Neural progenitor cell (in vitro differentiated cells): ENCODE measurements around the gene ATOH8. TPM values are rescaled to one million over a fixed set of nuclear protein-coding genes. Genes with fewer than 3 reads are reported as not detected.

Experiments
- DNase-seq: peaks from one replicate; pipeline ENCODE4 v3.0.0-alpha.2; 2016; ENCODE audit warnings: low spot score
- H2AFZ ChIP-seq: fragments of 200-600 bp; sonication (generic); replicated peaks from 2 replicates; pipeline ENCODE4 v1.6.1; 2016; ENCODE audit warnings: antibody characterized with exemption
- H3F3A ChIP-seq: fragments of 200-600 bp; sonication (generic); 2 replicates; pipeline ENCODE4 v1.6.1; 2016; ENCODE audit warnings: antibody characterized with exemption, low read depth
- H3K27ac ChIP-seq: fragments of 200-600 bp; sonication (generic); 2 replicates; pipeline ENCODE4 v1.5.1; 2016; ENCODE audit warnings: mild to moderate bottlenecking
- H3K27me3 ChIP-seq: fragments of 200-600 bp; sonication (generic); 2 replicates; pipeline ENCODE4 v1.6.1; 2016; ENCODE audit warnings: mild to moderate bottlenecking, moderate library complexity
- H3K36me3 ChIP-seq: fragments of 200-600 bp; sonication (generic); 2 replicates; pipeline ENCODE4 v1.5.1; 2016
- H3K4me1 ChIP-seq: fragments of 200-600 bp; sonication (generic); 2 replicates; pipeline ENCODE4 v1.6.1; 2016; ENCODE audit warnings: mixed run types
- H3K4me2 ChIP-seq: fragments of 200-600 bp; sonication (generic); 2 replicates; pipeline ENCODE4 v1.6.1; 2016
- H3K4me3 ChIP-seq: fragments of 200-600 bp; sonication (generic); 2 replicates; pipeline ENCODE4 v1.5.1; 2016
- H3K79me2 ChIP-seq: fragments of 200-600 bp; sonication (generic); 2 replicates; pipeline ENCODE4 v1.6.1; 2016; ENCODE audit warnings: low read depth
- H3K9ac ChIP-seq: fragments of 200-600 bp; sonication (generic); 2 replicates; pipeline ENCODE4 v1.6.1; 2016
- H3K9me3 ChIP-seq: fragments of 200-600 bp; sonication (generic); 2 replicates; pipeline ENCODE4 v1.5.1; 2016; ENCODE audit warnings: low read depth
- H4K20me1 ChIP-seq: fragments of 200-600 bp; sonication (generic); 2 replicates; pipeline ENCODE4 v1.6.1; 2016; ENCODE audit warnings: low read depth
- H3K27ac Mint-ChIP-seq: 3 replicates; pipeline ENCODE4 v1.8.0; 2021; ENCODE audit warnings: mixed read lengths
- H3K27me3 Mint-ChIP-seq: 2 replicates; pipeline ENCODE4 v1.8.0; 2022; ENCODE audit warnings: low read depth, mild to moderate bottlenecking, inconsistent platforms, moderate library complexity, mixed read lengths; ENCODE audit not compliant: insufficient read depth
- H3K36me3 Mint-ChIP-seq: 3 replicates; pipeline ENCODE4 v1.8.0; 2021; ENCODE audit warnings: mixed read lengths
- H3K4me1 Mint-ChIP-seq: 3 replicates; pipeline ENCODE4 v1.8.0; 2021; ENCODE audit warnings: mixed read lengths
- H3K4me3 Mint-ChIP-seq: 3 replicates; pipeline ENCODE4 v1.8.0; 2021; ENCODE audit warnings: mild to moderate bottlenecking, moderate library complexity, mixed read lengths
- H3K9me3 Mint-ChIP-seq: 3 replicates; pipeline ENCODE4 v1.8.0; 2020; ENCODE audit warnings: mixed read lengths
- EZH2 ChIP-seq: fragments of 200-600 bp; sonication (generic); IDR thresholded peaks from 2 replicates; pipeline ENCODE4 v1.6.1; 2017; ENCODE audit warnings: antibody characterized with exemption, mild to moderate bottlenecking, moderate library complexity
- EZH2phosphoT487 ChIP-seq: fragments of 200-600 bp; sonication (generic); IDR thresholded peaks from 2 replicates; pipeline ENCODE4 v1.6.1; 2017; ENCODE audit warnings: antibody characterized with exemption
- total RNA-seq: library from RNA; depleted of rRNA; stranded (reverse); fragments of >200 nt; gene quantifications from 2 replicates; pipeline ENCODE4 v1.2.3, GENCODE V29; 2015; ENCODE audit warnings: low replicate concordance
- TF ChIP-seq, protein P1 (sequence below): fragments of 200-600 bp; sonication (generic); IDR thresholded peaks from 2 replicates; pipeline ENCODE4 v1.5.1; 2017; ENCODE audit warnings: antibody characterized with exemption, mild to moderate bottlenecking

ATOH8 gene
- total RNA-seq, 1 donor from 2014 or later, result not detected

DNA sequence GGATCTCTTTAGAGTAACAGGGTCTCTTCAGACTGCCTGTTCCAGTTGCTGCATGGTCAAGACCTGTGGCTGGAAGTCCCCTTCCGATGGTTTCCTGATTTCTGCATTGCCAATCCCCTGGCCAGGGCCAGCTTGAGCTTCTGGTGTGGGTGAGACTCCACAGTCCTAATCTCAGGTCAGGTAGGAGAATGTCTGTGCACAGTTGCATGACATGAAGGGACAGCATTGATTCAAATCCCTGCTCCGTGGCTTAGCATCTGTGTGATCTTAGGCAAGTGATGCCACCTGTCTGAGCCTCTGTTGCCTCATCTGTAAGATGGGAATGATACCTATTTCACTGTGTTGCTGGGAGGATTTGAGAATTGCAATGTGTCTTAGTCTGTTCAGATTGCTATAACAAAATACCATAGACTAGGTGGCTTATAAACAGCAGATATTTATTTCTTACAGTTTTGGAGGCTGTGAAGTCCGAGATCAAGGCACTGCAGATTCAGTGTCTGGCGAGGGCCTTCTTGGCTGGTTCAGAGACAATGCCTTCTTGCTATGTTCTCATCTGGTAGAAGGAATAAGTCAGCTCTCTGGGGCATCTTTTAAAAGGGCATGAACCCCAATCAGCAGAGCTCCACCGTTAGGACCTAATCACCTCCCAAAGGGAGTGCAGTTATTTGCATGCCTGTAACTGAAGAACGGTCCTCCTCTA lies 66.2 kb downstream of the ATOH8 start:
- Histone ChIP-seq H4K20me1 (no peaks in the 10 kb centered on the region), H2AFZ (peak overlapping the region; percentile 67), H3F3A (no peaks in the 10 kb centered on the region), H3K27me3 (peaks cover 10% of the 10 kb centered on the region), H3K4me3 (no peak overlapping the region), H3K27ac (no peak overlapping the region), H3K4me1 (peaks cover 4% of the 10 kb centered on the region), H3K4me2 (no peak overlapping the region), H3K9me3 (no peaks in the 10 kb centered on the region), H3K9ac (no peak overlapping the region), H3K79me2 (no peaks in the 10 kb centered on the region), H3K36me3 (no peaks in the 10 kb centered on the region)
- Mint-ChIP-seq H3K27ac (no peak overlapping the region), H3K27me3 (peaks cover 5% of the 10 kb centered on the region), H3K36me3 (no peaks in the 10 kb centered on the region), H3K4me1 (peaks cover 3% of the 10 kb centered on the region), H3K9me3 (no peaks in the 10 kb centered on the region), H3K4me3 (no peak overlapping the region)
- DNase-seq, result no peak
- TF ChIP-seq EZH2 (no peak), EZH2phosphoT487 (no peak)
- TF ChIP-seq, protein P1, sequence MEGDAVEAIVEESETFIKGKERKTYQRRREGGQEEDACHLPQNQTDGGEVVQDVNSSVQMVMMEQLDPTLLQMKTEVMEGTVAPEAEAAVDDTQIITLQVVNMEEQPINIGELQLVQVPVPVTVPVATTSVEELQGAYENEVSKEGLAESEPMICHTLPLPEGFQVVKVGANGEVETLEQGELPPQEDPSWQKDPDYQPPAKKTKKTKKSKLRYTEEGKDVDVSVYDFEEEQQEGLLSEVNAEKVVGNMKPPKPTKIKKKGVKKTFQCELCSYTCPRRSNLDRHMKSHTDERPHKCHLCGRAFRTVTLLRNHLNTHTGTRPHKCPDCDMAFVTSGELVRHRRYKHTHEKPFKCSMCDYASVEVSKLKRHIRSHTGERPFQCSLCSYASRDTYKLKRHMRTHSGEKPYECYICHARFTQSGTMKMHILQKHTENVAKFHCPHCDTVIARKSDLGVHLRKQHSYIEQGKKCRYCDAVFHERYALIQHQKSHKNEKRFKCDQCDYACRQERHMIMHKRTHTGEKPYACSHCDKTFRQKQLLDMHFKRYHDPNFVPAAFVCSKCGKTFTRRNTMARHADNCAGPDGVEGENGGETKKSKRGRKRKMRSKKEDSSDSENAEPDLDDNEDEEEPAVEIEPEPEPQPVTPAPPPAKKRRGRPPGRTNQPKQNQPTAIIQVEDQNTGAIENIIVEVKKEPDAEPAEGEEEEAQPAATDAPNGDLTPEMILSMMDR, result no peak

DNA sequence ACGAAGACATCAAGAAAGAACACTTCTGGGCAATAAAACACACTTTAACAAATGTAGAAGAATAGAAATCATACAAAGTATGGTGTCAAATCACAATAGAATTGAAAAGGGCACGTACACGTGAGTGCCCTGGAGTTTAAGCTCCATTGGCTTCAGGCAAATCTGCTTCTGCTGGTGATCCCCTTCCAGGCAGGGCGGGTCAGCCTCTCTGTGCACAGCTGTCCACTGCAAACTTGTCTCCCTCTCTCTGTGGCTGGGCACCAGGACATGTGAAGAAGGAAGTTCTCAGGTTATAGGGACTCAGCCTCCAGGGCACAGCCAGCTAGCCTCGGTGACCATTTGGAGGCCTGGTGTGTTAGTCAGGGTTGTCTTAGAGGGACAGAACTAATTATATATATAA lies 69.0 kb downstream of the ATOH8 start:
- no peaks in the 10 kb centered on the region for H3K9me3 Mint-ChIP-seq
- no peaks in the 10 kb centered on the region for H3K79me2 ChIP-seq
- no peaks in the 10 kb centered on the region for H3K9me3 ChIP-seq
- H3K4me1 ChIP-seq, result peaks cover 2% of the 10 kb centered on the region
- H3K27ac Mint-ChIP-seq, result no peak overlapping the region
- TF ChIP-seq EZH2 (no peak), EZH2phosphoT487 (no peak)
- TF ChIP-seq, protein P1, result no peak
- H3K4me3 Mint-ChIP-seq, result no peak overlapping the region
- no peak overlapping the region for H3K4me3 ChIP-seq
- no peaks in the 10 kb centered on the region for H3K36me3 Mint-ChIP-seq
- no peak overlapping the region for H2AFZ ChIP-seq
- DNase-seq, result no peak
- H3K9ac ChIP-seq, result no peak overlapping the region
- peaks cover 6% of the 10 kb centered on the region for H3K4me1 Mint-ChIP-seq
- H3K4me2 ChIP-seq, result no peak overlapping the region
- H3F3A ChIP-seq, result no peaks in the 10 kb centered on the region
- no peaks in the 10 kb centered on the region for H4K20me1 ChIP-seq
- H3K27me3 Mint-ChIP-seq, result peaks cover 5% of the 10 kb centered on the region
- no peak overlapping the region for H3K27ac ChIP-seq
- no peaks in the 10 kb centered on the region for H3K36me3 ChIP-seq
- peaks cover 16% of the 10 kb centered on the region for H3K27me3 ChIP-seq

DNA sequence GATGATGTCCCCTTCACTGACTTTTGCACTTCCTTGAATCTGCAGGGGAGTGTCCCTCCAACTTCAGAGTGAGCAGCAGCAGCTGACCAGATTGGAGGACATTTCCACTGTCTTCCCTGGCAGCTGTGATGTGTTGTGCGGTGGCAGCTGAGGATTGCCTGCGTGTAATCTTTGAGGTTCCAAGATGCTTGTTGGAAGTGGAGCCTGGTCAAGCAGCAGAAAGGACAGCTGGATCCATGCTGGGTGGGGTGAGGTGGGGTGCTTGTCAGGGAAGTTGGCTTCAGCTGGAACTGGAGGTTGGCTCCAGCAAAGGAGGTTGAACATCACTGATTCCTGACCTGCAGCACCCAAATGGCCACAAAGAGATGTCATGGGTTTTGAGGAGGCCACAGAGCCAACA lies 70.2 kb downstream of the ATOH8 start:
- no peak overlapping the region for H3K27ac Mint-ChIP-seq
- H3K4me3 Mint-ChIP-seq, result no peak overlapping the region
- H3K36me3 Mint-ChIP-seq, result no peaks in the 10 kb centered on the region
- Histone ChIP-seq H3K4me2 (no peak overlapping the region), H3K9ac (no peak overlapping the region), H3K36me3 (no peaks in the 10 kb centered on the region), H2AFZ (no peak overlapping the region), H3K27me3 (peaks cover 16% of the 10 kb centered on the region), H3K4me3 (no peak overlapping the region), H3F3A (no peaks in the 10 kb centered on the region), H3K9me3 (no peaks in the 10 kb centered on the region), H3K79me2 (no peaks in the 10 kb centered on the region), H3K27ac (no peak overlapping the region), H3K4me1 (peaks cover 2% of the 10 kb centered on the region), H4K20me1 (no peaks in the 10 kb centered on the region)
- H3K4me1 Mint-ChIP-seq, result peaks cover 10% of the 10 kb centered on the region
- peaks cover 5% of the 10 kb centered on the region for H3K27me3 Mint-ChIP-seq
- TF ChIP-seq EZH2phosphoT487 (no peak), EZH2 (no peak)
- TF ChIP-seq, protein P1, result no peak
- DNase-seq, result no peak
- H3K9me3 Mint-ChIP-seq, result no peaks in the 10 kb centered on the region
